ENCODE measurements around the gene CHD6. TPM values are rescaled to one million over a fixed set of nuclear protein-coding genes. Genes with fewer than 3 reads are reported as not detected.

Gene CHD6
- total and polyA plus RNA-seq, 4 donors, result 3.3 to 23.4 (median 18.2) TPM

- Histone ChIP-seq H3K27me3 (ENCODE audit: control insufficient read depth in 4 of 4, insufficient read depth in 4 of 4, low read length in 3 of 4) (no peaks in the 10 kb centered on the region), H3K36me3 (ENCODE audit: control insufficient read depth in 4 of 4, insufficient read depth in 3 of 4, low read depth in 1 of 4, low read length in 3 of 4) (peaks cover 10 to 89% (median 42%) of the 10 kb centered on the region in 4 donors), H3K9me3 (ENCODE audit: control insufficient read depth in 4 of 4, low read length in 3 of 4) (no peaks in the 10 kb centered on the region), H3K27ac (ENCODE audit: low read depth in 1 of 2, low read length in 2 of 2) (no peak overlapping the region), H3K4me1 (ENCODE audit: control insufficient read depth in 4 of 4, insufficient read depth in 4 of 4, low read length in 3 of 4) (no peaks in the 10 kb centered on the region), H3K4me3 (ENCODE audit: low read depth in 1 of 3, low read length in 3 of 3) (no peak overlapping the region), H3K9ac (ENCODE audit: low read depth in 1 of 2, low read length in 2 of 2) (no peak overlapping the region)
- WGBS, result 79% methylated on average over 9 of the region's 9 CpGs
- no peak for TF ChIP-seq ZBTB33 (IDR thresholded peaks at IDR 0.05)
- DNase-seq (ENCODE audit: low spot score), result no peak
Observed at GRCh38 chr20:41408986-41409385, 209.2 kb downstream of the CHD6 start.

GRCh38 chr20:41408156-41408794, 209.9 kb downstream of the CHD6 start:
- DNase-seq (ENCODE audit: low spot score), result no peak
- Histone ChIP-seq H3K27ac (ENCODE audit: low read depth in 1 of 2, low read length in 2 of 2) (no peak overlapping the region), H3K27me3 (ENCODE audit: control insufficient read depth in 4 of 4, insufficient read depth in 4 of 4, low read length in 3 of 4) (no peaks in the 10 kb centered on the region), H3K36me3 (ENCODE audit: control insufficient read depth in 4 of 4, insufficient read depth in 3 of 4, low read depth in 1 of 4, low read length in 3 of 4) (peaks cover 11 to 87% (median 40%) of the 10 kb centered on the region in 4 donors), H3K4me1 (ENCODE audit: control insufficient read depth in 4 of 4, insufficient read depth in 4 of 4, low read length in 3 of 4) (no peaks in the 10 kb centered on the region), H3K4me3 (ENCODE audit: low read depth in 1 of 3, low read length in 3 of 3) (no peak overlapping the region), H3K9me3 (ENCODE audit: control insufficient read depth in 4 of 4, low read length in 3 of 4) (no peaks in the 10 kb centered on the region), H3K9ac (ENCODE audit: low read depth in 1 of 2, low read length in 2 of 2) (no peak overlapping the region)
- 83% methylated on average over 5 of the region's 5 CpGs for WGBS
- TF ChIP-seq, protein P1, sequence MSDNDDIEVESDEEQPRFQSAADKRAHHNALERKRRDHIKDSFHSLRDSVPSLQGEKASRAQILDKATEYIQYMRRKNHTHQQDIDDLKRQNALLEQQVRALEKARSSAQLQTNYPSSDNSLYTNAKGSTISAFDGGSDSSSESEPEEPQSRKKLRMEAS (IDR thresholded peaks at IDR 0.05), result no peak
- TF ChIP-seq ZBTB33 (IDR thresholded peaks at IDR 0.05) (no peak), FOXA1 (IDR thresholded peaks at IDR 0.05) (no peak), GABPA (IDR thresholded peaks at IDR 0.05 in 1 of 2, conservative IDR thresholded peaks at IDR 0.05 in 1 of 2) (no peak), RXRA (IDR thresholded peaks at IDR 0.05) (no peak), RAD21 (IDR thresholded peaks at IDR 0.05) (no peak), JUND (IDR thresholded peaks at IDR 0.05) (no peak), EGR1 (IDR thresholded peaks at IDR 0.05; ENCODE audit: low read depth in 2 of 2) (no peak), FOXA2 (IDR thresholded peaks at IDR 0.05) (no peak), CTCF (IDR thresholded peaks at IDR 0.05; ENCODE audit: low read depth, low read length, missing input control) (no peak), TAF1 (conservative IDR thresholded peaks at IDR 0.05) (no peak), NR2F2 (IDR thresholded peaks at IDR 0.05) (no peak), HNF4A (conservative IDR thresholded peaks at IDR 0.05) (no peak), YY1 (IDR thresholded peaks at IDR 0.05) (no peak), SP1 (IDR thresholded peaks at IDR 0.05) (no peak), HNF4G (IDR thresholded peaks at IDR 0.05) (no peak)
- TF ChIP-seq, protein P2, sequence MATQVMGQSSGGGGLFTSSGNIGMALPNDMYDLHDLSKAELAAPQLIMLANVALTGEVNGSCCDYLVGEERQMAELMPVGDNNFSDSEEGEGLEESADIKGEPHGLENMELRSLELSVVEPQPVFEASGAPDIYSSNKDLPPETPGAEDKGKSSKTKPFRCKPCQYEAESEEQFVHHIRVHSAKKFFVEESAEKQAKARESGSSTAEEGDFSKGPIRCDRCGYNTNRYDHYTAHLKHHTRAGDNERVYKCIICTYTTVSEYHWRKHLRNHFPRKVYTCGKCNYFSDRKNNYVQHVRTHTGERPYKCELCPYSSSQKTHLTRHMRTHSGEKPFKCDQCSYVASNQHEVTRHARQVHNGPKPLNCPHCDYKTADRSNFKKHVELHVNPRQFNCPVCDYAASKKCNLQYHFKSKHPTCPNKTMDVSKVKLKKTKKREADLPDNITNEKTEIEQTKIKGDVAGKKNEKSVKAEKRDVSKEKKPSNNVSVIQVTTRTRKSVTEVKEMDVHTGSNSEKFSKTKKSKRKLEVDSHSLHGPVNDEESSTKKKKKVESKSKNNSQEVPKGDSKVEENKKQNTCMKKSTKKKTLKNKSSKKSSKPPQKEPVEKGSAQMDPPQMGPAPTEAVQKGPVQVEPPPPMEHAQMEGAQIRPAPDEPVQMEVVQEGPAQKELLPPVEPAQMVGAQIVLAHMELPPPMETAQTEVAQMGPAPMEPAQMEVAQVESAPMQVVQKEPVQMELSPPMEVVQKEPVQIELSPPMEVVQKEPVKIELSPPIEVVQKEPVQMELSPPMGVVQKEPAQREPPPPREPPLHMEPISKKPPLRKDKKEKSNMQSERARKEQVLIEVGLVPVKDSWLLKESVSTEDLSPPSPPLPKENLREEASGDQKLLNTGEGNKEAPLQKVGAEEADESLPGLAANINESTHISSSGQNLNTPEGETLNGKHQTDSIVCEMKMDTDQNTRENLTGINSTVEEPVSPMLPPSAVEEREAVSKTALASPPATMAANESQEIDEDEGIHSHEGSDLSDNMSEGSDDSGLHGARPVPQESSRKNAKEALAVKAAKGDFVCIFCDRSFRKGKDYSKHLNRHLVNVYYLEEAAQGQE (IDR thresholded peaks at IDR 0.05), result no peak
- TF ChIP-seq, protein P3, sequence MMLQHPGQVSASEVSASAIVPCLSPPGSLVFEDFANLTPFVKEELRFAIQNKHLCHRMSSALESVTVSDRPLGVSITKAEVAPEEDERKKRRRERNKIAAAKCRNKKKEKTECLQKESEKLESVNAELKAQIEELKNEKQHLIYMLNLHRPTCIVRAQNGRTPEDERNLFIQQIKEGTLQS (IDR thresholded peaks at IDR 0.05), result no peak

Measured in liver (tissue), 9 donors.